ENCODE results near the gene CCDC102B.
A peak's percentile ranks its signal among the peaks of the same experiment; 100 is the strongest.
"Not testable (repeated sequence)": the region's sequence is repeated elsewhere in the genome, so short reads cannot be mapped to it uniquely, and the experiment has no call there.

Gene CCDC102B

DNA sequence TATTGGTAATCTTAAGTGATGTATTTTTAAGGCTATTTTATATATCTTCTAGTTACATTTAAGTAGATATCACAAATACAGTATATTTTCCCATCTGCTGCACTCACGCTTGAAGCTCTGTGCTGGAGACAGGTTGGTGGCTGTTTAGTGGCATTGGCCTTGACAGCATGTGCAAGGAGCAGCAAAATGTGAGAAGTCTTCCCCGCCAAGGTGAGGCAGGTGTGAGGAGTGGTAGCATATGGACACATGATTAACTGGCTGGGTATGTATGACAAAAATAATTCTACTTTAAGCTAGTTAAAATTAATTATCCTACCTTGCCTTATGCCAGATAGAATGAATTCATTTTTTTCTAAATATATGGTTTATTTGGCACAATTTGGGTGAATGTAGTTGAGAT, 117.2 kb downstream of the CCDC102B start:
- no peak for DNase-seq

DNA sequence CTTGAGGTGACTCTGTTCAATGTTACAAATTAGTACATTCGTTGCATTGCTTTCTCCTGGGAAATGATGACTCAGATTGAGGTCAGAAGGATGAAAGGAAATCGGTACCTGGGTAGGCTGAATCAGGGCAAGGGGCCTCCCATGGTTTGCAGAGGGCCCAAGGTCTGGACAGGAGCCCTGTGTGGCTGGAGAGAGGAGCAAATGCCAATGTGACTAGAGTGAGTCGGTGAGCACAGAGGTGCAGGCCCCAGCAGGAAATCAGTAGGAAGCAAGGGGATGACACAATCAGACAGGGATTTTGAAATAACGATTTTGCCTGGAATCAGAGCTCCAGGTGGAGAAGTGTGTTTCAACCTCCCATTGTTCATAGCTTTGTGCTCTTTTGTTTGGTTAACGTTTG, 118.9 kb downstream of the CCDC102B start:
- peak; percentile 4 for DNase-seq

DNA sequence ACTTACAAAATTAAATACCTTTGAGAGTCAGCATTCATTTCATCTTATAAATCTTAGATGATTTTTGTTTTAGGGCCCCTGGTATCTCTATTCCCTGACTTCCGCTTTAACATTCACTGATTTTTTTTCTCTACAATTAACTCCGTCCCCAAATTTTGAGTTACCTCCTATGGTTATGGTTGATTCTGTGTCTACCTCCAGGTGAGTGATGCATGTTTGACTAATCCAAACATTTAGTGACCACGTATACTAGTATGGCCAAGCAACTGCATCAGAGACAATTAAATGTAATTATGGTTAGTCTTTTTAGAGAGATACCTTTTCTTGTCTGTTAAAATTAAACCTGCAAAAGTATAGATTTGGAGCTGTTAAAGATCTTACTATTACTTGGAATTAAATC, 120.3 kb downstream of the CCDC102B start:
- no peak for DNase-seq

DNA sequence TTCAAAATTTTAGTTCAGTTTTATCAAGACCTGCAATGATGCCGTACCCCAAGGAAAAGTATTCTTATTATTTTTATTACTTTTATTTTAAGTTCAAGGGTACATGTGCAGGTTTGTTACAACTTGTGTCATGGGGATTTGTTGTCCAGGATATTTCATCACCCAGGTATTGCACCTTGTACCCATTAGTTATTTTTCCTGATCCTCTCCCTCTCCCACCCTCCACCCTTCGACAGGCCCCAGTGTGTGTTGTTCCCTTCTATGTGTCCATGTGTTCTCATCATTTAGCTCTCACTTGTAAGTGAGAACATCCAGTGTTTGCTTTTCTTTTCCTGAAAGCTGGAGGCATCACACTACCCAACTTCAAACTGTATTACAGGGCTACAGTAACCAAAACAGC, 122.0 kb downstream of the CCDC102B start:
- no peak for DNase-seq

DNA sequence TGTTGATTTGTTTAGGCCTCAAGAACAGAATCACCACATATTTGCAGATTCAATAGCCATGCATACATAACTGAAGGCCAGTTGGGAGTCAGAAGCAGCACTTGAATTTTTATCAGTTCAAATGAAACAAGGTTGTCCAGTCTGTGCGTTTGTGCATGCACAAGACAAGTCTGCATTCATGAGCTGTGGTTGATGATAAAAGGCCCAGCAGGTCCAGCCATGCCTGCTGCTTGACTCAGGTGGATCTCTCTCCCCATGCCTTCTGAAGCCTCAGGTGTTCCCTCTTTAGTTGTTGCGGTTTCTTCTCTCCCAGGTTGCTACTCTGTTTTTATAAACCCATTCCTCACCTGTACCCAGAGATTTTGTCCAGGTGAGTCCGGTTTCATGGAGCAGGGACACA, 124.5 kb downstream of the CCDC102B start:
- DNase-seq: no peak

DNA sequence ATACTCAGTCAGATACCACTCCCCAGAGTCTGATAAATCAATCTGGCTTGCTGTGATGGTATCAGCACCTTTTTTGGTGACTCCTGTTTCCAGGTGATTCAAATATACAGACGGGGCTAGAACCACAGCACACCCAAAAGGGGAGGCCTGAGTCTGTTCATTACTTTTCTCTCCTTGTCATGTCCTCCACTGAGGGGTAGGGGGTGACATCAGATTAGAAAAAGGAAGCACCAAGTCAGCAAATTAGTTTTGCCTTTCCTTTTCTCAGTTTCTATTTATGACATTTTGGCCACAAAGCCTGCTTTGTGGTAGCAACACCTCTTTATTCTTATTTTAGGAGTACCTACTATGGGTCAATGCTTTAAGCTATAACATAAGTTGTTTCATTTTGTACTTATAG, 127.4 kb downstream of the CCDC102B start:
- peak; percentile 5 for DNase-seq

DNA sequence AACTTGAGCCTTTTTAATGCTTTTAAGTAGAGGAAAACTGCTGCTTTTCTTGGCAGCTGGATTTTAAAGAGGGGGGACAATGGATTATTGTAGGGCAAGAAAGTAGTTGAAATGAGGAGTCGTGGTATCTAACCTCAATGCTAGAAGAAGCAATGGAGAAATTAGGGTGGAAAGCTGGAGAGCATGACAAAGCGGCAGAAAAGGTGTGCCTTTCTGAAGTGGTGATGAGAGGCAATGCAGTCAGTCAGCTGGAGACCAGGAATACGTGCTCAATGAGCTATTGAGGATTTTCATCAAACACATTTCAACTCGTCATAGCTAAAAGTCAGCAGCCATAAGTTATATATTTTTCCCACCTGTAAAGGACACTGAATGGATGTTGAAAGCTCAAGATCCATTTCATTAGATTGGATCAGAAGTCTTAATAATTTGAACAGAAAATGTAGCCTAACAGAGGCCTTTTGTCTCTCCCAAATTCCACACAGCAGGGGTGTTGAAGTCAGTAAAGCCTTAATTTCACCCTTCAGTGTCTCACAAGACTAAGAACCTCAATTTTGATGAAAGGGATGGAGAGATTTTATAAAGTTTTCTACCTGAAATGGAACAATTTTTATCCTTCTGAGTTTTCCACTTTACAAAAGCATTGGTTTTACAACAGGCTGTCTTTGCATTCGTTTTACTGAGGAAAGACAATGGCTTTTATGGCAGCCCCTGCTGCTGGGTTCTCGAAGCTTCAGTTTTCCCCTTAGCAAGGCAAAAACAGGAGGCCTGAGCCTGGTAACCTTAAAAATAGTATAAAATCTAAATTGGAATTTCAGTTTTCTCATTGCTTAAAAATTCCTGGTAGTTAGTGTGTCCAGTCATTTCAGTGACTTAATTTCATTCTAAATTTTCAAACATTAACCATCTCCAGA, 131.1 kb downstream of the CCDC102B start:
- no peak for DNase-seq

DNA sequence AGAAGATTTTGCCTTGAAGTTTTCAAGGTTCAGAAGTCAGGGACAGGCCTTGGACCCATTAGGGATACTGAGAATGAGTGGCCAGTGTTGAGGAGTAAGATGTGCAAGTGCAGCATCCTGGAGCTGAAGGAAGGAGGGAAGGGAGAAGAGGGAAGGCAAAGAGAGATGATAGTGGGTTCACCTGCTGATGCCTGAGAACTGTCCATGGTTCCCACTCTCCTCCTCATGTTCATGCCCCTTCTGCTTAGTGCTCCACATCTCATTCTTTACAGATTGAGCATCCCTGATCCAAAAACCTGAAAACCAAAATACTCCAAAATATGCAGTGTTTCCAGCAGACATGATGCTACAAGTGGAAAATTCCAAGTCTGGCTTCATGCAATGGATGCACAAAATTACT, 137.8 kb downstream of the CCDC102B start:
- no peak for DNase-seq

DNA sequence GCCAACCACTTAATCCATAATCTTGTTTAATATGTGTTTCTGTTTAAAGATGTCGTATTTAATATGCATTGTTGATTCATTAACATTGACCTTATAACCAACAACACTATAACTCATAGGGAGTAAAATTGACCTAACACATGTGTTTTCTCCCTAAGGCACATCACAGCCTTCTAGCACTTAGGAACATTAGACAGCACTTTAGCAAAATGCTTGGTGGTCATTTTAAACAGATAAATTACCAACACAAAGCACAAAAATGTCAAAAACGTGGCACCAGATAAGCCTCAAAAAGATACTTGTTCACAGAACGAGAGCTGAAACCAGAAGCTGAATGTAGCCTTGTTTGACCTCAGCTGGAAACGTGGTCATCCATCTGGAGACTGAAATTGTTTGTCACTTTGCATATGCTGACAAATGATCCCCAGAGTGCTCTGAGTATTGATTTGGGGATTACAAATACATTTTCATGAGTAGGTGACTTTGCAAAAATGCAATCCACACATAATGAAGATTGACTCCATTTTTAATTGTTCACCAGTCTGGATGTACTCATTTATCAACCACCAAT, 139.2 kb downstream of the CCDC102B start:
- no peak for DNase-seq

DNA sequence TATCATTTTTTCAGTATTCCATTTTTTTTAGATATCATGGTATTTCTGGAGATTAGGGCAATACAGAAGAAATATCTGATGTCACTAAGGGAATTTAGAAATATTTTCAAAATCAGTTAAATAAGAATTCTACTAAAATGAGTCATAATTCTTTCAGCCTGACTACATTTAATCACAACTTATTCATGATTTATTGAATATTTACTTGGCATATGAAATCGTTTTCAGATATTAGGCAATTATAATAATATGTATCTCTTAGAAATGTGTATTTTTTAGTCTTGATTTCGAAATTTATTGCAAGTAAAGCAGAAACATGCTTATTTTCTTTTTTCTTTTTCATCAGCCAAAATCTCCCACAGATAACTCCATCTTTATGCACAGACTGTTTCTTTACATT, 142.2 kb downstream of the CCDC102B start:
- DNase-seq: peak; percentile 5

DNA sequence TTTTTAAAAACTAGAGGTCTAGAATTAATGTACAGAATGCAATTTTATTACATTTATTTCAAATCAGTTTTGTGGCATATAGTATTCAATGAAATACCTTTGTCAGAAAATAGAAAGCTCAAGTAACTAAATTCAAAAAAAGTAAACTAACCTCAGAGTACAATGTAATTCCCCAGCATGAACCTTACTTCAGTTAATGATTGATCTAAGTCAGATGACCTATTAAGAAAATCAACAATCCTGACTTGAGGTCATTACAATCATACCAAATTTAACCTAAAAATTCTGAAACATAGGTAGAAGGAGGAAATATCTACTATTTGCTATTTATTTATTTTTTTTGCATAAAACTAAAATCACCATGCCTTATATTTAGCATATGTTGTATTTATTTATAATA, 142.9 kb downstream of the CCDC102B start:
- no peak for DNase-seq

DNA sequence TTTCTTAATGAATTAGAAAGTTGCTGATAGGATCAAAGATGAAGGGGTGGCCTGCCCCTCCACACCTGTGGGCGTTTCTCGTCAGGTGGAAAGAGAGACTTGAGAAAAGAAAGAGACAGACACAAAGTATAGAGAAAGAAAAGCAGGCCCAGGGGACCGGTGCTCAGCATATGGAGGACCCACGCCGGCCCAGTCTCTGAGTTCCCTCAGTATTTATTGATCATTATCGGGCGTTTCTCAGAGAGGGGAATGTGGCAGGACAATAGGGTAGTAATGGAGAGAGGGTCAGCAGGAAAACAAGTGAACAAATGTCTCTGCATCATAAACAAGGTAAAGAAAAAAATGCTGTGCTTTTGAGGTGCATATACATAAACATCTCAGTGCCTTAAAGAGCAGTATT, 144.3 kb downstream of the CCDC102B start:
- DNase-seq: no peak

DNA sequence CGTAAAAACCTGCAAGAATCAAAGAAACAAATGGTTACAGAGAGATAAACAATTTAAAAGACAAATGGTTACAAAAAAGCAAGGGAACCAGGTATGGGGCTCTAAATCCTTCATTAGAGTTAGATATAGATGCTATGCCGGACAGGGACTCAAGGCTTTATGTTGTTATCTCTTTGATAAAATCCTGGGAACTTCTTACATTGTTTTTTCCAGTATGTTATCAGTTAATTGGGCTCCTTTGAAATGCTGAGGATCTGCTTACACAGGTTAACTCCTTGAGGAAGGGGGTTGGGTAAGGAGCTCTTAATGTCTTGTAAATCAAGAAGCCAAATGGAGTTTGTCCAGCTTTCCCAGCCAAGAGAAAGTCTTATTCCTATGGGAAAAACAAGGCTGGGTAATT, 146.0 kb downstream of the CCDC102B start:
- not testable (repeated sequence) for DNase-seq

DNA sequence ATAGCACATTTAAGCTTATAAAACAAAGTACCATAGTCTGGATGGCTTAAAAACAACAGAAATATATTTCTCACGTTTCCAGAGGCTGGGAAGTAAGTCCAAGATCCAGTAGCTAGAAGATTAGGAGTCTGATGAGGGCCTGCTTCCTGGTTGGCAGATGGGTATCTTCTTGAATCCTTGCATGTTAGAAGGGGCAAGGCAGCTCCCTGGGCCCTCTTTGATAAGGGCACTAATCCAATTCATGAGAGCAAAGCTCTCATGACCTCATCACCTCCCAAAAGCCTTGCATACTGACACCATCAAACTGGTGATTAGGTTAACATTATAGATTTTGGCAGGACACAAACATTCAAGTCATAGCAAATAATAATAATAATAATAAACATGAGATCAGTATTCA, 146.4 kb downstream of the CCDC102B start:
- no peak for DNase-seq

DNA sequence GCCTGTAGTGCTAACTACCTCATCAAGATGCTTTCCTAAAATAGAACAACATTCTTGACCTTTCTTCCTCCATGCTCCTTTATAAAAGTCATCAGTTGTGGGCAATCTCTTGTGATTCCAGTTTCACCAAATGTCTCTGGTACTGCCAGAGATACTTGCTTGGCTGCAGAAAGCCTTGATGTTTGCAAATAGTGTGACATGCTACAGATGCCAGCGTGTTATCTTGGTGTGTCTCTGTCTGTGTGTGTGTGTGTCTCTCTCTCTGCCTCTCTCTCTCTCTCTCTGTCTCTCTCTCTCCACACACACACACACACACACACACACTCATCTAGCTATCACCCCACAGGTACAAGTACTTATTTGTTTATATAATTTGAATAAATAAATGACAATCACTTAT, 146.9 kb downstream of the CCDC102B start:
- no peak for DNase-seq

DNA sequence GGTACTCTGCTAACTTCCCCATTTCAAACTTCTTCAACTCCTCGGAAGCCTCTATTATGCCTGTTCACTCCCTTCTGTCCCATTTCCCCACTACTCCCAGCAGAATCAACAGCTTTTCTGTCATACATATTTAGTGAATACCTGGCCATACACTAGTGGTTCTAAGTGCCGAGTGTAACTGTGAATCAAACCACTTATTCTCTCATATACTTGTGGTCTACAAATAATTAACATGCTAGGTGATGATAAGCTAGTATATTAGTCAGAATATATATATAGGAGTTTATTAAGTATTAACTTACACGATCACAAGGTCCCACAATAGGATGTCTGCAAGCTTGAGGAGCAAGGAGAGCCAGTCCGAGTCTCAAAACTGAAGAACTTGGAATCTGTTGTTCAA, 150.7 kb downstream of the CCDC102B start:
- DNase-seq: no peak

DNA sequence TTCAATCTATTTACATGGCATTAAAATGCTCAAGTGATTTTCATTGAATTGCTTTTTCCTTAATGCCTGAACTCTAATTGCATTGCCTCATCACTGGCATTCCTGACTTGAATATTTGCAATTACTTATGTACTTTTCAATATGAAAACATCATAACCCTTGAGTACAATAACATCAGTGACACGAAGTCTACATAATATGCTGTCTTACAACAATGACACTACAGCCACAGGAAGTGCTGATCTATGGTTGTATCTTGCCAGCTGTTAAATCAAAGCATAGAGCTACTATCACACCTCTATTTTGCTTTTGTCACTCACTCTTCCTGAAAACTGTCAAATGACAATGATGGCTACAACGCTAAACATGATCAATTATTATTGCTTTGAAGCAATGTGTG, 156.9 kb downstream of the CCDC102B start:
- no peak for DNase-seq

DNA sequence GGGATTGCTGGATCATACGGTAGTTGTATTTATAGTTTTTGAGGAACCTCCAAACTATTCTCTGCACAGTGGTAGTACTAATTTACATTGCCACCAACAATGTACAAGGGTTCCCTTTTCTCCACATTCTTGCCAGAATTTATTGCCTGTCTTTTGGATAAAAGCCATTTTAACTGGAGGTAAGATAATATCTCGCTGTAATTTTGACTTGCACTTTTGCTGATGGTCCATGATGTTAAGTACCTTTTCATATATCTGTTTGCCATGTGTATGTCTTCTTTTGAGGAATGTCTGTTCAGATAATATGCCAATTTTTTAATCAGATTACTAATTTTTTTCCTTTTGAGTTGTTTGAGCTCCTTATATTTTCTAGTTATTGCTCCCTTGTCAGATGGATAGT, 158.8 kb downstream of the CCDC102B start:
- no peak for DNase-seq

DNA sequence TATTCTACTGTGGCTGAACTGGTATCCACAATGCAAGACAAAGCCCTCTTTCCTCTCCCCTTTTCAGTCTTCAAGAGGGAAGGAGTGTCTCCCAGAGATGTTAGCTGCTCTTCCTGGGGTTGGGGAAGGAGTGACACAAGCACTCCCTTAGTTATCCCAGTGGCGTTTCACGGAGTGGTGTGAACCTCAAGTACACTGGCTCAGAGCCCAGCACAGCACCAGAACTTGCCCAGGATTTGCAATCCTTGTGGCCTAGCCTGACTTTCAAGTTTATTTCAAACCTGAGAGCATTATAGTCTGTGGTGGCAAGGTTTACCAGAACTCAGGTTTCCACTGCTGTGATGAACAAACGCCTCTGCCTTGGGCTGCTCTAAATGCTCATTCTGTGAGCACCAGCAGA, 162.5 kb downstream of the CCDC102B start:
- DNase-seq: no peak

DNA sequence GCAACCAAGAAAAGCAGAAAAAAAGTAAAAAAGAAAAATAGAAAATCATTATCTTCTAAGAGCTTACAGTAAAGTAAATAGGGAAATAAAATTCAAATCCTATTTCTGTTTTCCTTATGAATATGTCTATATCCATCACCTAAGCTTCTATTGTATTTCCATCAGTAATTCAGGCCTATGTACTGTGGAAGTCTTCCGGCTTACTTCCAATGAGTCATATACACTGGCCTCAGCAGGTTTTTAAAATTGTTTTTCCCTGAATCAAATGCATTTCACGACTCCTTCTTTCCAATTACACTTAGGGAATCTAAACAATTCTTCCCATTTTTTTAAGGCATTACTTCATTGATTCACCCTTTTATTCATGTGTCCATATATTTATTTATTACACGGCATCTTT, 164.7 kb downstream of the CCDC102B start:
- no peak for DNase-seq

DNA sequence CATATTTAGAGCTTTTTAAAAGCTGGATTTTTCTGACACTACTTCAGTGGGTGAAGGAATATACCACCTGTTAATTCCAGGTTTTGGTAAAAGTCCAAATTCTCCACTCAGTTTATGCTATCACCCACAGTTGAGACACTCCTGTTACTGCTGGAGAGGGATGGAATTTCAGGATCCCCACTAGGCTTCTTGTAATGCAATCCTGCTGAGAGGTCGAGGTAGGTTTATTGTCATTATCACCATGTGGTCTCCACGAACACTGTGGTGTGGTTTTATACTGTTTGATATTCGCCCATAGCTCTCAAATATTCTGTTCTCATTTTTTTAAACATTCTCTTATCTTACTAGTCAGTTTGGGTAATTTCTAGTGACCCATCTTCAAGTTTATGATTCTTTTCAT, 167.9 kb downstream of the CCDC102B start:
- no peak for DNase-seq

DNA sequence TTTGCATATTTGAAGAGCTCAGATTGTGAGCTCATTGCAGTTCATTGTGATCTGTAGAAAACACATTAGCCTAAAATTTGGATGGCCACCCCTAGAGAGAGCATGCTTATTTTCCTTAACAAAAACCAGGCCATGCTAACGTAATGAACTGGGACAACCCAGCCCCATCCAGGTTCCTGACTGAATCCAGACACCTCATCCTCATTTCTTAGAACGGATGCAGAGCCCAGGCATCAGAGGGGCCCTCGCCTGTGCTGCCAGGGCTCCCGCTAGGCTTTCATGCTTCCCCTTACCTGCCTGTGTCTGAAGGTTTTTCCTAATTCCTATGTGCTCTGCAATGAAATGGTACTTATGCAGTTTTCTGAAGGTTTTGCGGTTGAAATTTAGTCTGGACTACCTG, 171.1 kb downstream of the CCDC102B start:
- DNase-seq: no peak

DNA sequence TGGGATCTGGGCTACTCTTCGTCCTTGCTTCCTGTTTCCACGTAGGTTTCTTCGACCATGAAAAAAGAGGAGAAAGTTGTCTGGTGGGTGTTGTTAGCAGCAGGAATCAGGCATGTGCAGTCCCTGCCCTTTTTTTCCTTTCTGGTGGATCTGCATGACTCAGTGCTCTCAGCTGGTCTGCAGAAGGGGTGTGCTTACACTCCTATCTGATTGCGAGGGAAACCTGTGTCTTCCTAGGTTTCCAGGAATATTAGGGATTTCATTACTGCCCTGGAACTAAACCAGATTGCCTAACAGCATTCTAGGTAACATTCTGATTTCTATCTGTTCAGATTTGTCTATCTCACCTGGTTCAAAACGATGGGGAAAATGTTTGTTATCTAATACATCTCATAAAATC, 174.3 kb downstream of the CCDC102B start:
- no peak for DNase-seq

DNA sequence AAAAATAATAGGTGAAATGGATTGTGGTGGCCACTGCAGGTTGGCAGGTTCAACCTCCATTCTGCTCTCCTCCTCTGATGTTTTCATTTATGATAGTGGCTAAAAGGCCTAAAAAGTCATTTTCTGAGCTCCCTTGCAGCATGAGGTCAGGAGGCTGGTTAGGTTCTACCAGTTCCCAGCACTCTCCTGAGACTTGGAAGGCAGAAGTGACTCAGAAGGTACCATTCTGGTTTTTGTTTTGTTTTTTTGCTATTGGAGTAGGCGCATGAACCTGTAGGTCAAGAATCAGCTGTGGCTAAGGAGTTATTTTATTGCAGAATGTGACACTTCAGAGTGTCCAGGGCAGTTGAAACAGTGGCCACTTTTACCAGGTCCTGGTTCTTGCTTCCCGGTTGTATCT, 181.9 kb downstream of the CCDC102B start:
- no peak for DNase-seq

DNA sequence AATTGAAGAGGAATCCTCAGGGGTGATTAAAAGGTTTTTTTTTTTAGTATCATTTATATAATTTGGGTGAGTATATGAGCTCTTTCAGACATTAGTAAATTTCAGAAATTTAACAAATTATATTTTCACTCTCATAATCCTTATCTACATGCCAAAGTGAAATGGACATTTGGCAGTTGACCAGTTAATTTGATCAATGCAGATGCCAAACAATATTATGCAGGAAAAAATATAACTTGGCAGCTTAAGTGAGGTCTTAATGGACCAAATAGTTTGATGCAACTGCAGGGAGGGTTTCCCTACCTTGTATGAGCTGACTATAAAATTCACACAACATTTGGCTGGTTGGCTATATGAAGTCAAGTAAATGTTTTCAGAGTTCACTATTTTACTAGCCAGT, 185.2 kb downstream of the CCDC102B start:
- DNase-seq: no peak

Measured in fibroblast of skin of right biceps (primary cell).